Stimulated activated CD8-positive, alpha-beta memory T cell treated with anti-CD3 and anti-CD28 coated beads, Interleukin-4, amount 100 ng/mL, for 1 hour (primary cell): ENCODE measurements around the gene ZNF594.
A peak's percentile ranks its signal among the peaks of the same experiment; 100 is the strongest.
"Not testable (repeated sequence)": the region's sequence is repeated elsewhere in the genome, so short reads cannot be mapped to it uniquely, and the experiment has no call there.

Source experiments
- DNase-seq, 2 donors: peaks; one replicate each; pipeline ENCODE4 v3.0.0-alpha.2; 2020; ENCODE audit warnings: low read depth in 2 of 2, low spot score in 1 of 2

The ZNF594 gene

GRCh38 chr17:5203178-5203907, 11.7 kb upstream of the ZNF594 start:
- DNase-seq: no peak

GRCh38 chr17:5201011-5201410, 9.3 kb upstream of the ZNF594 start:
- DNase-seq: no peak

GRCh38 chr17:5200360-5200759, 8.7 kb upstream of the ZNF594 start:
- DNase-seq: no peak

GRCh38 chr17:5198472-5198871, 6.8 kb upstream of the ZNF594 start:
- DNase-seq: no peak

GRCh38 chr17:5194346-5194745, 2.7 kb upstream of the ZNF594 start:
- no peak for DNase-seq

- peak in 1 of 2 donors; percentile 6 for DNase-seq
These were observed 7.4 kb downstream of the ZNF594 start for GRCh38 chr17:5184288-5184687.

- no peak for DNase-seq
These were observed 8.3 kb downstream of the ZNF594 start for GRCh38 chr17:5183410-5183793.

GRCh38 chr17:5182597-5183409, 8.9 kb downstream of the ZNF594 start:
- DNase-seq: no peak

- DNase-seq: no peak
These were observed 10.0 kb downstream of the ZNF594 start for GRCh38 chr17:5181509-5182305.

GRCh38 chr17:5179003-5179402, 12.7 kb downstream of the ZNF594 start:
- no peak for DNase-seq

- DNase-seq: not testable (repeated sequence)
These were observed 16.6 kb downstream of the ZNF594 start for GRCh38 chr17:5175027-5175426.

- DNase-seq: not testable (repeated sequence)
These were observed 25.7 kb downstream of the ZNF594 start for GRCh38 chr17:5165791-5166564.

GRCh38 chr17:5164436-5164835, 27.2 kb downstream of the ZNF594 start:
- DNase-seq: no peak

GRCh38 chr17:5161793-5162192, 29.9 kb downstream of the ZNF594 start:
- DNase-seq: not testable (repeated sequence)

GRCh38 chr17:5160702-5161101, 31.0 kb downstream of the ZNF594 start:
- not testable (repeated sequence) for DNase-seq

GRCh38 chr17:5146122-5146521, 45.5 kb downstream of the ZNF594 start:
- not testable (repeated sequence) for DNase-seq

- DNase-seq: not testable (repeated sequence)
These were observed 48.8 kb downstream of the ZNF594 start for GRCh38 chr17:5142877-5143276.

GRCh38 chr17:5139458-5139732, 52.3 kb downstream of the ZNF594 start:
- no peak for DNase-seq

GRCh38 chr17:5138616-5139457, 52.8 kb downstream of the ZNF594 start:
- no peak for DNase-seq

- not testable (repeated sequence) for DNase-seq
These were observed 53.5 kb downstream of the ZNF594 start for GRCh38 chr17:5138198-5138544.
